Tibial nerve (tissue), 4 donors: ENCODE data around the gene CCDC85C.

Experiments used
- EP300 ChIP-seq, 2 donors: sonication (generic); formaldehyde crosslinking; IDR thresholded peaks; one replicate each; pipeline ENCODE4 v1.6.1; 2017; ENCODE audit warnings: antibody characterized with exemption in 2 of 2, mild to moderate bottlenecking in 1 of 2
- POLR2A ChIP-seq, 2 donors: fragments of 450-650 bp; IDR thresholded peaks; one replicate each; pipeline ENCODE4 v1.6.1; 2017; ENCODE audit warnings: antibody characterized with exemption in 2 of 2, mild to moderate bottlenecking in 2 of 2, moderate library complexity in 2 of 2
- TF ChIP-seq, protein P1 (sequence below), 5 experiments: fragments of 200-600 bp in 3 of 5; fragments of 450-650 bp in 2 of 5; sonication (generic) in 3 of 5; IDR thresholded peaks; one replicate each; pipeline ENCODE4 v1.5.1; 2016 to 2019; ENCODE audit warnings: antibody characterized with exemption in 5 of 5, mild to moderate bottlenecking in 3 of 5, moderate library complexity in 2 of 5

DNA sequence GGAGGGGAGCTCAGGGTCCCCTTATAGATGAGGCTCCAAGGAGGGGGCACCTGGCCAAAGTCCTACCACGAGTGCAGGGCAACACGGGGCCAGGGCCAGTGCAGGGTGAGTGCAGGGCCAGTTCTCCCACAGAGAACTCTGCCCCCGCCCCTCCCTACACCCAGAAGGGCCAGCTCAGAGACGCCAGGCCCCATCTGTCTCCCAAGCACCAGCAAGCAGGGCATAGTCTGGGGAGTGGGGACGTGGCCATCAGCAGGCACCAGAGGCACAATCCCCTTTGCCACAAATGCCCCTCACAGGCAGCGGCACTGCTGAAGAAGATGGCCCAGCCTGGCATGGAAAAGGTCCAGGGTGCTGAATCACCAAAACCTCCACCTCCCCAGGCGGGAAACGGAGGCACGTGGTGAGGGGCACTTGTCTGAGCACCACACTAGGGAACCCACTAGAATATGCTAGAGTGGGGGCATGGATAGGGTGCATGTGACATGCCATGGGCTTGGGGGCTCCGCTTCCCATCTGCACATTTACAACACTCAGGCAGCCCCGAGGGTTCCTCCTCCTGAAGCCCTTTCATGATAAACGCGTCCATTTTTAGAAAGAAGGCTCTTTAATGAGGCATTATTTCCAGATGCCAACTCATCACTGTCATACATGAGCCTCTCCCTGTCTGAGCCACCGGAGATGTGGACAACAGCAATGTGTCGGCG lies 17.8 kb downstream of the CCDC85C start:
- TF ChIP-seq, protein P1, sequence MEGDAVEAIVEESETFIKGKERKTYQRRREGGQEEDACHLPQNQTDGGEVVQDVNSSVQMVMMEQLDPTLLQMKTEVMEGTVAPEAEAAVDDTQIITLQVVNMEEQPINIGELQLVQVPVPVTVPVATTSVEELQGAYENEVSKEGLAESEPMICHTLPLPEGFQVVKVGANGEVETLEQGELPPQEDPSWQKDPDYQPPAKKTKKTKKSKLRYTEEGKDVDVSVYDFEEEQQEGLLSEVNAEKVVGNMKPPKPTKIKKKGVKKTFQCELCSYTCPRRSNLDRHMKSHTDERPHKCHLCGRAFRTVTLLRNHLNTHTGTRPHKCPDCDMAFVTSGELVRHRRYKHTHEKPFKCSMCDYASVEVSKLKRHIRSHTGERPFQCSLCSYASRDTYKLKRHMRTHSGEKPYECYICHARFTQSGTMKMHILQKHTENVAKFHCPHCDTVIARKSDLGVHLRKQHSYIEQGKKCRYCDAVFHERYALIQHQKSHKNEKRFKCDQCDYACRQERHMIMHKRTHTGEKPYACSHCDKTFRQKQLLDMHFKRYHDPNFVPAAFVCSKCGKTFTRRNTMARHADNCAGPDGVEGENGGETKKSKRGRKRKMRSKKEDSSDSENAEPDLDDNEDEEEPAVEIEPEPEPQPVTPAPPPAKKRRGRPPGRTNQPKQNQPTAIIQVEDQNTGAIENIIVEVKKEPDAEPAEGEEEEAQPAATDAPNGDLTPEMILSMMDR (IDR thresholded peaks at IDR 0.05): no peak
- TF ChIP-seq POLR2A (IDR thresholded peaks at IDR 0.05) (no peak), EP300 (IDR thresholded peaks at IDR 0.05) (no peak)
